HG03442 (cell line): ENCODE data around the gene THSD7A.
"Not testable (repeated sequence)": the region's sequence is repeated elsewhere in the genome, so short reads cannot be mapped to it uniquely, and the experiment has no call there.

Experiments
- ATAC-seq: cut with Tn5 transposase; IDR thresholded peaks from one replicate; pipeline ENCODE4 v1.9.1; 2021; ENCODE audit warnings: mild to moderate bottlenecking, moderate library complexity; ENCODE audit not compliant: unreplicated experiment

Gene THSD7A

GRCh38 chr7:11529382-11529781 is 302.6 kb downstream of the THSD7A start:
- no peak for ATAC-seq

GRCh38 chr7:11527707-11528106 is 304.3 kb downstream of the THSD7A start:
- ATAC-seq = no peak

GRCh38 chr7:11524476-11525397 is 307.3 kb downstream of the THSD7A start:
- no peak for ATAC-seq

- ATAC-seq = not testable (repeated sequence)
Measured at GRCh38 chr7:11521964-11522499, 310.0 kb downstream of the THSD7A start.

- no peak for ATAC-seq
Measured at GRCh38 chr7:11517853-11518252, 314.1 kb downstream of the THSD7A start.

- no peak for ATAC-seq
Measured at GRCh38 chr7:11516328-11516727, 315.7 kb downstream of the THSD7A start.

- ATAC-seq = no peak
Measured at GRCh38 chr7:11513460-11513859, 318.5 kb downstream of the THSD7A start.

- no peak for ATAC-seq
Measured at GRCh38 chr7:11507929-11508328, 324.1 kb downstream of the THSD7A start.

- ATAC-seq = no peak
Measured at GRCh38 chr7:11506417-11506816, 325.6 kb downstream of the THSD7A start.

- no peak for ATAC-seq
Measured at GRCh38 chr7:11505471-11505985, 326.5 kb downstream of the THSD7A start.

- ATAC-seq = no peak
Measured at GRCh38 chr7:11492307-11492706, 339.7 kb downstream of the THSD7A start.

GRCh38 chr7:11491811-11492210 is 340.2 kb downstream of the THSD7A start:
- ATAC-seq = no peak

- no peak for ATAC-seq
Measured at GRCh38 chr7:11489280-11489679, 342.7 kb downstream of the THSD7A start.

GRCh38 chr7:11486271-11486670 is 345.7 kb downstream of the THSD7A start:
- ATAC-seq = no peak

- no peak for ATAC-seq
Measured at GRCh38 chr7:11485636-11486035, 346.4 kb downstream of the THSD7A start.

- ATAC-seq = no peak
Measured at GRCh38 chr7:11480143-11480542, 351.9 kb downstream of the THSD7A start.

GRCh38 chr7:11478882-11479281 is 353.1 kb downstream of the THSD7A start:
- ATAC-seq = no peak

GRCh38 chr7:11478426-11478825 is 353.6 kb downstream of the THSD7A start:
- no peak for ATAC-seq

GRCh38 chr7:11474902-11475585 is 357.0 kb downstream of the THSD7A start:
- ATAC-seq = no peak

GRCh38 chr7:11473807-11474424 is 358.1 kb downstream of the THSD7A start:
- ATAC-seq = no peak

GRCh38 chr7:11473220-11473619 is 358.8 kb downstream of the THSD7A start:
- ATAC-seq = no peak
